Stimulated activated CD4-positive, alpha-beta T cell treated with anti-CD3 and anti-CD28 coated beads, TNF-alpha, amount 100 ng/mL, for 24 hours (primary cell): ENCODE results near the gene UBQLN4.
"Not testable (repeated sequence)": the region's sequence is repeated elsewhere in the genome, so short reads cannot be mapped to it uniquely, and the experiment has no call there.

Experiments used
- DNase-seq, 3 experiments: peaks; one replicate each; pipeline ENCODE4 v3.0.0-alpha.2; 2020; ENCODE audit warnings: low read depth in 3 of 3

Gene UBQLN4

GRCh38 chr1:156060937-156061636, 7.5 kb upstream of the UBQLN4 start, which contains the start of gene RAB25:
Gene RAB25 (plus strand): TSS chr1:156061160. CDS start chr1:156061401, 241 bp downstream.
- no peak for DNase-seq

GRCh38 chr1:156056326-156056849, 2.8 kb upstream of the UBQLN4 start:
- no peak for DNase-seq

GRCh38 chr1:156055281-156056048, 1.9 kb upstream of the UBQLN4 start:
- no peak for DNase-seq

GRCh38 chr1:156054500-156055280, 1.1 kb upstream of the UBQLN4 start, which contains the start of gene LAMTOR2:
Gene LAMTOR2 (plus strand): TSS chr1:156054782. CDS start chr1:156054890, 108 bp downstream.
- DNase-seq, result peak; percentile 93 to 98 (median 94)

GRCh38 chr1:156052862-156053767, 483 bp downstream of the UBQLN4 start:
- peak; percentile 43 to 68 (median 46) for DNase-seq

GRCh38 chr1:156051011-156051725, 2.4 kb downstream of the UBQLN4 start:
- no peak for DNase-seq

GRCh38 chr1:156050376-156050775, 3.2 kb downstream of the UBQLN4 start:
- no peak for DNase-seq

- DNase-seq, result no peak
Measured at GRCh38 chr1:156048663-156049258, 4.8 kb downstream of the UBQLN4 start.

- DNase-seq, result no peak
Measured at GRCh38 chr1:156045076-156045475, 8.5 kb downstream of the UBQLN4 start.

- no peak for DNase-seq
Measured at GRCh38 chr1:156042828-156043227, 10.8 kb downstream of the UBQLN4 start.

GRCh38 chr1:156034991-156035390, 18.6 kb downstream of the UBQLN4 start:
- not testable (repeated sequence) for DNase-seq

- no peak for DNase-seq
Measured at GRCh38 chr1:156033011-156033410, 20.6 kb downstream of the UBQLN4 start.

GRCh38 chr1:156026588-156026987, 27.0 kb downstream of the UBQLN4 start:
- no peak for DNase-seq

- peak in 1 of 3 experiments; percentile 31 for DNase-seq
Measured at GRCh38 chr1:156025876-156026275, 27.7 kb downstream of the UBQLN4 start.

GRCh38 chr1:156024801-156025200, 28.8 kb downstream of the UBQLN4 start:
- no peak for DNase-seq

GRCh38 chr1:156021954-156022353, 31.6 kb downstream of the UBQLN4 start:
- DNase-seq, result no peak

- no peak for DNase-seq
Measured at GRCh38 chr1:156021093-156021428, 32.5 kb downstream of the UBQLN4 start.

GRCh38 chr1:156020293-156021092, 33.1 kb downstream of the UBQLN4 start, which contains the start of gene SSR2:
Gene SSR2 (minus strand): TSS chr1:156020951. CDS start chr1:156020167, 784 bp downstream.
- peak; percentile 69 to 83 (median 81) for DNase-seq

GRCh38 chr1:156019946-156020292, 33.7 kb downstream of the UBQLN4 start:
- no peak for DNase-seq
